ENCODE results near the gene DNAAF1. TPM values are rescaled to one million over a fixed set of nuclear protein-coding genes. Genes with fewer than 3 reads are reported as not detected.

Gene DNAAF1
- total and polyA plus RNA-seq, 2 experiments from 2014 or later: 0.42 TPM

- Histone ChIP-seq H3F3A (replicated peaks; ENCODE audit: low read depth) (no peaks in the 10 kb centered on the region), H2AFZ (no peak overlapping the region), H3K9me2 (ENCODE audit: insufficient read depth) (no peaks in the 10 kb centered on the region), H4K20me1 (replicated peaks; ENCODE audit: insufficient read depth) (peaks cover 4% of the 10 kb centered on the region; the same call in 1 of the 2 replicates), H3K36me3 (ENCODE audit: insufficient read depth) (peaks cover 9% of the 10 kb centered on the region), H3K4me3 (no peak overlapping the region), H3K27ac (ENCODE audit: low read depth) (no peak overlapping the region), H3K4me1 (ENCODE audit: insufficient read depth) (no peaks in the 10 kb centered on the region), H3K4me2 (no peak overlapping the region), H3K79me2 (replicated peaks; ENCODE audit: insufficient read depth) (peaks cover 14% of the 10 kb centered on the region), H3K27me3 (ENCODE audit: insufficient read depth) (no peaks in the 10 kb centered on the region)
- H3K9me3 Mint-ChIP-seq: no peaks in the 10 kb centered on the region
- ATAC-seq (no peak), DNase-seq (ENCODE audit: low spot score) (no peak)
- H3K36me3 Mint-ChIP-seq (ENCODE audit: low read depth): peaks cover 44% of the 10 kb centered on the region
- no peak overlapping the region for H3K27ac Mint-ChIP-seq
- TF ChIP-seq POLR2AphosphoS5 (IDR thresholded peaks at IDR 0.05; ENCODE audit: low read depth) (no peak), JUNB (IDR thresholded peaks at IDR 0.05; ENCODE audit: unreplicated experiment) (no peak), STAT1 (IDR thresholded peaks at IDR 0.05; ENCODE audit: unreplicated experiment) (no peak), EZH2 (IDR thresholded peaks at IDR 0.05; ENCODE audit: low read depth, unreplicated experiment) (no peak), EZH2phosphoT487 (IDR thresholded peaks at IDR 0.05; ENCODE audit: unreplicated experiment) (no peak), NANOG (IDR thresholded peaks at IDR 0.05; ENCODE audit: borderline replicate concordance) (no peak), ZNF462 (CRISPR knock-in tag; IDR thresholded peaks at IDR 0.05) (no peak), REST (IDR thresholded peaks at IDR 0.05; ENCODE audit: unreplicated experiment) (no peak), CREB1 (CRISPR knock-in tag; IDR thresholded peaks at IDR 0.05; ENCODE audit: low read depth) (no peak), ETS1 (IDR thresholded peaks at IDR 0.05) (no peak), CTCF (conservative IDR thresholded peaks at IDR 0.05; ENCODE audit: low read depth in 2 of 2) (no peak), ZNF331 (CRISPR knock-in tag; IDR thresholded peaks at IDR 0.05; ENCODE audit: low read depth) (no peak), ZNF114 (CRISPR knock-in tag; IDR thresholded peaks at IDR 0.05) (no peak)
- H3K4me1 Mint-ChIP-seq: no peaks in the 10 kb centered on the region
- no peak overlapping the region for H3K4me3 Mint-ChIP-seq
- H3K27me3 Mint-ChIP-seq (ENCODE audit: insufficient read depth, low read depth, poor library complexity): peaks cover 2% of the 10 kb centered on the region
Observed at GRCh38 chr16:84096447-84097005, 48.6 kb upstream of the DNAAF1 start.
